KMS-11 (cell line): ENCODE results near the gene CPNE5.

Experiments used
- H2AFZ ChIP-seq: fragments of 200-600 bp; sonication (generic); 2 replicates; pipeline ENCODE4 v1.6.1; 2016; ENCODE audit warnings: antibody characterized with exemption, mixed run types, low read depth
- H3K27ac ChIP-seq: fragments of 200-600 bp; sonication (generic); 2 replicates; pipeline ENCODE4 v1.6.1; 2016; ENCODE audit warnings: mild to moderate bottlenecking, mixed run types
- H3K27me3 ChIP-seq: fragments of 200-600 bp; sonication (generic); 2 replicates; pipeline ENCODE4 v1.6.1; 2017; ENCODE audit warnings: mild to moderate bottlenecking, low read depth, mixed run types, moderate library complexity; ENCODE audit not compliant: insufficient read depth
- H3K36me3 ChIP-seq: fragments of 200-600 bp; sonication (generic); 2 replicates; pipeline ENCODE4 v1.6.1; 2017; ENCODE audit warnings: mild to moderate bottlenecking, mixed run types; ENCODE audit not compliant: insufficient read depth
- H3K4me1 ChIP-seq: fragments of 200-600 bp; sonication (generic); 2 replicates; pipeline ENCODE4 v1.6.1; 2016; ENCODE audit warnings: mild to moderate bottlenecking, low read depth, mixed run types; ENCODE audit not compliant: poor library complexity, severe bottlenecking
- H3K4me2 ChIP-seq: fragments of 200-600 bp; sonication (generic); 2 replicates; pipeline ENCODE4 v1.7.0; 2016; ENCODE audit warnings: mild to moderate bottlenecking, mixed run types
- H3K4me3 ChIP-seq: fragments of 200-600 bp; sonication (generic); IDR thresholded peaks from 2 replicates; pipeline ENCODE4 v1.6.1; 2017; ENCODE audit warnings: low read depth, low read length, mixed read lengths; ENCODE audit not compliant: insufficient read depth
- H3K79me2 ChIP-seq: fragments of 200-600 bp; sonication (generic); 2 replicates; pipeline ENCODE4 v1.6.1; 2016; ENCODE audit warnings: low read depth, mixed run types; ENCODE audit not compliant: insufficient read depth
- H3K9ac ChIP-seq: fragments of 200-600 bp; sonication (generic); 2 replicates; pipeline ENCODE4 v1.6.1; 2016; ENCODE audit warnings: mild to moderate bottlenecking, mixed run types
- H4K20me1 ChIP-seq: fragments of 200-600 bp; sonication (generic); 2 replicates; pipeline ENCODE4 v1.6.1; 2016; ENCODE audit warnings: mild to moderate bottlenecking, mixed run types; ENCODE audit not compliant: insufficient read depth
- TF ChIP-seq, protein P1 (sequence below): fragments of 200-600 bp; sonication (generic); conservative IDR thresholded peaks from 2 replicates; pipeline ENCODE4 v1.6.1; 2017; ENCODE audit warnings: low read depth, mild to moderate bottlenecking, antibody characterized with exemption, low read length, moderate library complexity, mixed read lengths

Gene CPNE5

DNA sequence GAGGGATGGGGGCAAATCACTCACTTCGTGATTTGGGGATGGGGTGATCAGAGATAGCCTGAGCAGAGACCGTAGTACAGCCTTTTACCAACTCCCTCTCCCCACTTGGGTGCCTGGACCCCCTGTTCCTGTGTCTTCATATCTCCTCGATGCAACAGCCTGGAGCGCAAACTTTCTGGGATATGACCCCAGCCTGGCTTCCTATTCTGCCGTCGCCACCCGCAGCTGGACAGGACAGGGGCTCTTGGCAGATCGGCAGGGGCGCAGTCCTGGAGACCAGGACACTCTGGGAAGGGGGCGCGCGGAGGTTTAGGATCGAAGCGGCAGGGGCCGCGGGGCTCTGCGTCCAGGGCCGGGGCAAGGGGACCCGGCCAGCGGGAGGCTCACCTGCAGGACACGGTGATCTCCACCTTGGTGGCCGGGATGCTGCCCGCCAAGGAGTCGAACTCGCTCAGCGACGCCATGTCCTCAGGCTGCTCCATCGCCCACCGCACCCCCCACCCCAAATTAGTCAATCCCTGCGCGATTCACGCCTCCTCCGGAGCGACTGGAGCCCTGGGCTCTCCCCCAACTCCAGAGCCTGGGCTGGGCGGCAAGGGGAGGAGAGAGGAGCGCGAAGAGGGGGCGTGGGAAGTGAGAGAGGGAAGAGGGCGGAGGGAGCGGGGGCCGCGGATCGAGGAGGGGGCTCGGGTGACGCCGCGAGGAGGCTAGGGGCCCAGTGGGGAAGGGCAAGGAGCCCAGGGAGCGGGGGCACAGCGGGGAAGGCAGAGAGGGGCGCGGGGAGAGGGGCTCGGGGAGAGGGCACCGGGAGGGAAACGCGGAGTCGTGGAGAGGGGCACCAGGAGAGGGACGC lies at the start of gene CPNE5:
Gene CPNE5 (minus strand): TSS at position 549 of the 853 bp plus-strand sequence. CDS start 67 bp downstream, at position 482.
- no peaks in the 10 kb centered on the region for H4K20me1 ChIP-seq
- H3K27me3 ChIP-seq: no peaks in the 10 kb centered on the region
- H3K36me3 ChIP-seq: no peaks in the 10 kb centered on the region
- H3K9ac ChIP-seq: no peak within 1 kb of the TSS
- no peak within 1 kb of the TSS for H3K27ac ChIP-seq
- H3K4me2 ChIP-seq: no peak within 1 kb of the TSS
- H3K4me3 ChIP-seq: no peak within 1 kb of the TSS
- no peaks in the 10 kb centered on the region for H3K79me2 ChIP-seq
- no peak within 1 kb of the TSS for H2AFZ ChIP-seq
- no peaks in the 10 kb centered on the region for H3K4me1 ChIP-seq
- TF ChIP-seq, protein P1, sequence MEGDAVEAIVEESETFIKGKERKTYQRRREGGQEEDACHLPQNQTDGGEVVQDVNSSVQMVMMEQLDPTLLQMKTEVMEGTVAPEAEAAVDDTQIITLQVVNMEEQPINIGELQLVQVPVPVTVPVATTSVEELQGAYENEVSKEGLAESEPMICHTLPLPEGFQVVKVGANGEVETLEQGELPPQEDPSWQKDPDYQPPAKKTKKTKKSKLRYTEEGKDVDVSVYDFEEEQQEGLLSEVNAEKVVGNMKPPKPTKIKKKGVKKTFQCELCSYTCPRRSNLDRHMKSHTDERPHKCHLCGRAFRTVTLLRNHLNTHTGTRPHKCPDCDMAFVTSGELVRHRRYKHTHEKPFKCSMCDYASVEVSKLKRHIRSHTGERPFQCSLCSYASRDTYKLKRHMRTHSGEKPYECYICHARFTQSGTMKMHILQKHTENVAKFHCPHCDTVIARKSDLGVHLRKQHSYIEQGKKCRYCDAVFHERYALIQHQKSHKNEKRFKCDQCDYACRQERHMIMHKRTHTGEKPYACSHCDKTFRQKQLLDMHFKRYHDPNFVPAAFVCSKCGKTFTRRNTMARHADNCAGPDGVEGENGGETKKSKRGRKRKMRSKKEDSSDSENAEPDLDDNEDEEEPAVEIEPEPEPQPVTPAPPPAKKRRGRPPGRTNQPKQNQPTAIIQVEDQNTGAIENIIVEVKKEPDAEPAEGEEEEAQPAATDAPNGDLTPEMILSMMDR: no peak

DNA sequence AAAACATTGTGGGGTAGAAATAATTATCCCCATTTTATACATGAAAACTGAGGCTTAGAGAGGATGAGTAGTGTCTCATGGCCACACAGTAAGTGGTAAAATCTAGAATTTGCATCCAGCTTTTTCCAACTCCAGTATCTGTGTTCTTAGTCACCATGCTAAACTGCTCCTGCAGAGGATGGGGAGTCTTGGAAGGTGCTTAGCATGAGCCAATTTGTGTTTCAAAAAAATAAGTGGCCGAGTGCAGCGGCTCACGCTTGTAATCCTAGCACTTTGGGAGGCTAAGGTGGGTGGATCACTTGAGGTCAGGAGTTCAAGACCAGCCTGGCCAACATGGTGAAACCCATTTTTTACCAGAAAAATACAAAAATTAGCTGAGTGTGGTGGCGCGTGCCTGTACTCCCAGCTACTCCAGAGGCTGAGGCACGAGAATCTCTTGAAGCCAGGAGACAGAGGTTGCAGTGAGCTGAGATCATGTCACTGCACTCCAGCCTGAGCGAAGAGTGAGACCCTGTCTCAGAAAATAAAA lies 48.9 kb upstream of the CPNE5 start:
- Histone ChIP-seq H3K27ac (no peak overlapping the region), H3K4me3 (no peak overlapping the region), H4K20me1 (no peaks in the 10 kb centered on the region), H3K27me3 (no peaks in the 10 kb centered on the region; the same call in 1 of the 2 replicates), H3K79me2 (0 out of 2 replicates have a peak, but pooled peaks cover 8% of the 10 kb centered on the region), H3K9ac (no peak overlapping the region), H3K36me3 (no peaks in the 10 kb centered on the region), H3K4me2 (no peak overlapping the region), H2AFZ (no peak overlapping the region), H3K4me1 (peaks cover 27% of the 10 kb centered on the region)
- TF ChIP-seq, protein P1: no peak

DNA sequence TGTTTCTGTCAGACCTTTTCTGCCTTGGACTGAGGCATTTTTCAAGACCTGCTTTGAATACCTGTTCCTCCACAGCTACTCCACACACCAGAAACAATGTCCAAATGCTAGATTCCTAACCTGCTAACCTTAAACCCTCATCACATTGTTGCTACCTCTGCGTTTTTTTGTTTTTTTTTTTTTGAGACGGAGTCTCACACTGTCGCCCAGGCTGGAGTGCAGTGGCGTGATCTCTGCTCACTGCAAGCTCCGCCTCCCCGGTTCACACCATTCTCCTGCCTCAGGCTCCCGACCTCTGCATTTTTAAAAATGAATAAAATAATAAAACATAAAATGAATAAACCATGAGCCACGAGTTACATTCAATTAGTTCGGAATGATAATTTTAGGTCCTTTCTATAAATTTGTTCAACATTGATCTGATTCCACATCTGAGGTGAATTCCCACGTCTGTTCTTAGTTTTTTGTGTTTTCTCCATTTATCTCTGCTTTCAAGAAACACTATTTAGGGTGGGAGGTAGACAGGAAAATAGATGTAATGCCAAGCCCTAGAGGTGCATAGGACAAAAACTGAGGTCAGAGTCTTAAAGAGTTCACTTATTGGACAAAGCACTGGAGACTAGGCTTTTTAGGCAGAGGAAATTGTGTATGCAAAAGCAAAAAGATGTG lies 47.8 kb upstream of the CPNE5 start:
- H3K4me2 ChIP-seq: peak overlapping the region; percentile 63; the same call in 1 of the 2 replicates
- no peak overlapping the region for H3K9ac ChIP-seq
- peaks cover 27% of the 10 kb centered on the region for H3K4me1 ChIP-seq
- TF ChIP-seq, protein P1: no peak
- no peak overlapping the region for H3K27ac ChIP-seq
- H4K20me1 ChIP-seq: no peaks in the 10 kb centered on the region
- no peaks in the 10 kb centered on the region; the same call in 1 of the 2 replicates for H3K27me3 ChIP-seq
- no peaks in the 10 kb centered on the region for H3K36me3 ChIP-seq
- no peak overlapping the region for H3K4me3 ChIP-seq
- H3K79me2 ChIP-seq: 0 out of 2 replicates have a peak, but pooled peaks cover 8% of the 10 kb centered on the region
- no peak overlapping the region for H2AFZ ChIP-seq

DNA sequence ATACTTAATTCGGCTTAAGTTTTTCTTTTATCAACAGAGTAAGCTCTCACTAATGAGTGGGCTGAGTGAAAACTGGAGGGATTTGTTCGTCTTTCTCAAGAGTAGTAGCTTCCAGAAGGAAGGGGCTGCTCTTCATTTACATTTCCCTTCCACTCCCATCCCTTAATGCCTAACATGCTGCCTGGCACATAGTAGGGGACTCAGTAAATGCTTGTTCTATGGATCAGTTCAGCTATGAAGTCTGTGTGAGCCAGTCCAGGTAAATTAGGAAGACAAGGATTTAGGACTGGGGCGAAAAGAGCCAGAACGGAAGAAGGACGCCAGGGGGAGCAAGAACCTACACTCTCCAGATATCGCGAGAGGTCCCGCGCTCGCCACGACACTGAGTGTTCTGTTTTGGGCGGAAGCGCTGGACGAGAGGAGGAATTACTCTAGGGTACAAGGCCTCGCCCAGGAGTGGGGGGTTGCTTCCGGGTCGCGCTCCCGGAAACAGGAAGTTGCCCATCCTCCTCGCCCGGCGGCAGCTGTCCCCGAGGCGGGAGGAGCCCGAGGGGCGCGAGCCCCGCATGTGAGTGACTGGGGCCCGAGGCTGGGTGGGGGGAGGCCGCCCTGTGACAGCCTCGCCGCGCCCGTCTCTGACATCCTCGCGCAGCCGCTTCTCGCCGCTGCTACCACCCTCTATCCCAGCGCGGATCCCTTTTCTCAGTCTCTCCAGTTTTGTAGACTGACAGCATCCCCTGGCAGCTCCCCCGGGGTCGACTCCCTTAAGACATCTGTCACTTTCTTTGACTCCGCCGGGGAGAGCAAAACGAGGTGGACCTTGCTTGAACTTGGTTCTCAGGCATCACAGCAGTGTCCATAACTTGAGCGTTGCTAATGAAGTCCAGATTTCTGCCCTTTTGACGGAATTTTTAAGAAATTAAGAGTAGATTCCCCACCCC lies 46.5 kb upstream of the CPNE5 start, which contains the start of gene C6orf89:
Gene C6orf89 (plus strand): TSS at position 492 of the 941 bp plus-strand sequence. CDS start 13,493 bp downstream, outside the sequence.
- 0 out of 2 replicates have a peak, but pooled peaks cover 8% of the 10 kb centered on the region for H3K79me2 ChIP-seq
- peak within 1 kb of the TSS; percentile 85 for H2AFZ ChIP-seq

More for the DNA sequence above, 46.5 kb upstream of the CPNE5 start, which contains the start of gene C6orf89:
- TF ChIP-seq, protein P1: peak; percentile 81
- H3K4me3 ChIP-seq: no peak within 1 kb of the TSS
- H3K4me1 ChIP-seq: peaks cover 27% of the 10 kb centered on the region
- peak within 1 kb of the TSS; percentile 33; the same call in 1 of the 2 replicates for H3K9ac ChIP-seq
- H3K27ac ChIP-seq: 0 out of 2 replicates have a peak within 1 kb of the TSS, but pooled peaks have one; percentile 3
- H3K27me3 ChIP-seq: no peaks in the 10 kb centered on the region; the same call in 1 of the 2 replicates
- H4K20me1 ChIP-seq: no peaks in the 10 kb centered on the region
- H3K4me2 ChIP-seq: peak within 1 kb of the TSS; percentile 63
- no peaks in the 10 kb centered on the region for H3K36me3 ChIP-seq
